Neural progenitor cell (in vitro differentiated cells): ENCODE measurements around the gene SELENOM. TPM values are rescaled to one million over a fixed set of nuclear protein-coding genes. Genes with fewer than 3 reads are reported as not detected.

Experiments used
- DNase-seq: peaks from one replicate; pipeline ENCODE4 v3.0.0-alpha.2; 2016; ENCODE audit warnings: low spot score
- H2AFZ ChIP-seq: fragments of 200-600 bp; sonication (generic); replicated peaks from 2 replicates; pipeline ENCODE4 v1.6.1; 2016; ENCODE audit warnings: antibody characterized with exemption
- H3F3A ChIP-seq: fragments of 200-600 bp; sonication (generic); 2 replicates; pipeline ENCODE4 v1.6.1; 2016; ENCODE audit warnings: antibody characterized with exemption, low read depth
- H3K27ac ChIP-seq: fragments of 200-600 bp; sonication (generic); 2 replicates; pipeline ENCODE4 v1.5.1; 2016; ENCODE audit warnings: mild to moderate bottlenecking
- H3K27me3 ChIP-seq: fragments of 200-600 bp; sonication (generic); 2 replicates; pipeline ENCODE4 v1.6.1; 2016; ENCODE audit warnings: mild to moderate bottlenecking, moderate library complexity
- H3K36me3 ChIP-seq: fragments of 200-600 bp; sonication (generic); 2 replicates; pipeline ENCODE4 v1.5.1; 2016
- H3K4me1 ChIP-seq: fragments of 200-600 bp; sonication (generic); 2 replicates; pipeline ENCODE4 v1.6.1; 2016; ENCODE audit warnings: mixed run types
- H3K4me2 ChIP-seq: fragments of 200-600 bp; sonication (generic); 2 replicates; pipeline ENCODE4 v1.6.1; 2016
- H3K4me3 ChIP-seq: fragments of 200-600 bp; sonication (generic); 2 replicates; pipeline ENCODE4 v1.5.1; 2016
- H3K79me2 ChIP-seq: fragments of 200-600 bp; sonication (generic); 2 replicates; pipeline ENCODE4 v1.6.1; 2016; ENCODE audit warnings: low read depth
- H3K9ac ChIP-seq: fragments of 200-600 bp; sonication (generic); 2 replicates; pipeline ENCODE4 v1.6.1; 2016
- H3K9me3 ChIP-seq: fragments of 200-600 bp; sonication (generic); 2 replicates; pipeline ENCODE4 v1.5.1; 2016; ENCODE audit warnings: low read depth
- H4K20me1 ChIP-seq: fragments of 200-600 bp; sonication (generic); 2 replicates; pipeline ENCODE4 v1.6.1; 2016; ENCODE audit warnings: low read depth
- H3K27ac Mint-ChIP-seq: 3 replicates; pipeline ENCODE4 v1.8.0; 2021; ENCODE audit warnings: mixed read lengths
- H3K27me3 Mint-ChIP-seq: 2 replicates; pipeline ENCODE4 v1.8.0; 2022; ENCODE audit warnings: low read depth, mild to moderate bottlenecking, inconsistent platforms, moderate library complexity, mixed read lengths; ENCODE audit not compliant: insufficient read depth
- H3K36me3 Mint-ChIP-seq: 3 replicates; pipeline ENCODE4 v1.8.0; 2021; ENCODE audit warnings: mixed read lengths
- H3K4me1 Mint-ChIP-seq: 3 replicates; pipeline ENCODE4 v1.8.0; 2021; ENCODE audit warnings: mixed read lengths
- H3K4me3 Mint-ChIP-seq: 3 replicates; pipeline ENCODE4 v1.8.0; 2021; ENCODE audit warnings: mild to moderate bottlenecking, moderate library complexity, mixed read lengths
- H3K9me3 Mint-ChIP-seq: 3 replicates; pipeline ENCODE4 v1.8.0; 2020; ENCODE audit warnings: mixed read lengths
- CTCF ChIP-seq: fragments of 200-600 bp; sonication (generic); IDR thresholded peaks from 2 replicates; pipeline ENCODE4 v1.5.1; 2017; ENCODE audit warnings: antibody characterized with exemption, mild to moderate bottlenecking
- EZH2 ChIP-seq: fragments of 200-600 bp; sonication (generic); IDR thresholded peaks from 2 replicates; pipeline ENCODE4 v1.6.1; 2017; ENCODE audit warnings: antibody characterized with exemption, mild to moderate bottlenecking, moderate library complexity
- EZH2phosphoT487 ChIP-seq: fragments of 200-600 bp; sonication (generic); IDR thresholded peaks from 2 replicates; pipeline ENCODE4 v1.6.1; 2017; ENCODE audit warnings: antibody characterized with exemption
- total RNA-seq: library from RNA; depleted of rRNA; stranded (reverse); fragments of >200 nt; gene quantifications from 2 replicates; pipeline ENCODE4 v1.2.3, GENCODE V29; 2015; ENCODE audit warnings: low replicate concordance

SELENOM gene
- total RNA-seq, 1 donor from 2014 or later = 7.4 TPM

GRCh38 chr22:31091106-31091975 is 16.0 kb downstream of the SELENOM start:
- no peak overlapping the region for H3K27ac ChIP-seq
- Mint-ChIP-seq H3K27ac (no peak overlapping the region), H3K4me1 (peaks cover 2% of the 10 kb centered on the region), H3K4me3 (no peak overlapping the region), H3K27me3 (no peaks in the 10 kb centered on the region), H3K9me3 (no peaks in the 10 kb centered on the region), H3K36me3 (peaks cover 5% of the 10 kb centered on the region)
- no peaks in the 10 kb centered on the region for H3K27me3 ChIP-seq
- TF ChIP-seq EZH2phosphoT487 (no peak), CTCF (no peak), EZH2 (no peak)
- no peaks in the 10 kb centered on the region for H3F3A ChIP-seq
- H3K9me3 ChIP-seq = no peaks in the 10 kb centered on the region
- no peak overlapping the region for H3K9ac ChIP-seq
- H2AFZ ChIP-seq = no peak overlapping the region
- no peak overlapping the region for H3K4me2 ChIP-seq
- H3K36me3 ChIP-seq = no peaks in the 10 kb centered on the region
- no peak for DNase-seq
- no peaks in the 10 kb centered on the region for H4K20me1 ChIP-seq
- no peak overlapping the region for H3K4me3 ChIP-seq
- no peaks in the 10 kb centered on the region for H3K79me2 ChIP-seq
- no peaks in the 10 kb centered on the region for H3K4me1 ChIP-seq

GRCh38 chr22:31090217-31091085 is 16.9 kb downstream of the SELENOM start:
- H3K4me3 Mint-ChIP-seq = no peak overlapping the region
- H3K27me3 Mint-ChIP-seq = no peaks in the 10 kb centered on the region
- no peaks in the 10 kb centered on the region for H3K36me3 Mint-ChIP-seq
- H3K9me3 ChIP-seq = no peaks in the 10 kb centered on the region
- no peaks in the 10 kb centered on the region for H4K20me1 ChIP-seq
- H3F3A ChIP-seq = no peaks in the 10 kb centered on the region
- no peaks in the 10 kb centered on the region for H3K9me3 Mint-ChIP-seq
- no peaks in the 10 kb centered on the region for H3K27me3 ChIP-seq
- no peak overlapping the region for H3K4me3 ChIP-seq
- no peak overlapping the region for H3K27ac Mint-ChIP-seq
- H3K27ac ChIP-seq = no peak overlapping the region
- H2AFZ ChIP-seq = no peak overlapping the region
- H3K36me3 ChIP-seq = no peaks in the 10 kb centered on the region
- H3K4me1 ChIP-seq = no peaks in the 10 kb centered on the region
- TF ChIP-seq EZH2phosphoT487 = no peak
- TF ChIP-seq EZH2 = no peak
- no peak overlapping the region for H3K9ac ChIP-seq
- H3K79me2 ChIP-seq = no peaks in the 10 kb centered on the region
- DNase-seq = no peak
- no peak overlapping the region for H3K4me2 ChIP-seq
- H3K4me1 Mint-ChIP-seq = peaks cover 2% of the 10 kb centered on the region

GRCh38 chr22:31089160-31090100 is 17.9 kb downstream of the SELENOM start:
- H3K9me3 ChIP-seq = no peaks in the 10 kb centered on the region
- Mint-ChIP-seq H3K27me3 (peaks cover 2% of the 10 kb centered on the region), H3K4me1 (peaks cover 2% of the 10 kb centered on the region), H3K36me3 (no peaks in the 10 kb centered on the region), H3K9me3 (no peaks in the 10 kb centered on the region), H3K4me3 (no peak overlapping the region), H3K27ac (peak overlapping the region; percentile 51)
- H3K9ac ChIP-seq = no peak overlapping the region
- no peaks in the 10 kb centered on the region for H3F3A ChIP-seq
- no peaks in the 10 kb centered on the region for H4K20me1 ChIP-seq
- H3K27ac ChIP-seq = no peak overlapping the region
- H3K4me3 ChIP-seq = no peak overlapping the region
- H3K4me1 ChIP-seq = peaks cover under 1% of the 10 kb centered on the region
- no peaks in the 10 kb centered on the region for H3K27me3 ChIP-seq
- peak; percentile 61 for DNase-seq
- H3K79me2 ChIP-seq = peaks cover 3% of the 10 kb centered on the region
- H2AFZ ChIP-seq = no peak overlapping the region
- TF ChIP-seq CTCF (peak; percentile 77), EZH2phosphoT487 (no peak)
- no peaks in the 10 kb centered on the region for H3K36me3 ChIP-seq
- no peak overlapping the region for H3K4me2 ChIP-seq
